ENCODE results near the gene PRC1.
A peak's percentile ranks its signal among the peaks of the same experiment; 100 is the strongest.

The PRC1 gene

GRCh38 chr15:90916461-90916860 is 77.9 kb downstream of the PRC1 start:
- peaks cover 72% of the 10 kb centered on the region for H3K36me3 ChIP-seq
- H3K9me3 ChIP-seq = no peaks in the 10 kb centered on the region
- peaks cover 70% of the 10 kb centered on the region in 2 experiments for H3K4me1 ChIP-seq (ENCODE audit: control insufficient read depth in 1 of 2, insufficient read depth in 1 of 2, low read depth in 1 of 2, low read length in 1 of 2)
- H3K27me3 ChIP-seq = no peaks in the 10 kb centered on the region
- H3K27ac ChIP-seq = peak overlapping the region; percentile 94
- no peak for TF ChIP-seq CTCF (IDR thresholded peaks at IDR 0.05)
- peak overlapping the region; percentile 57 to 72 for H3K4me3 ChIP-seq (ENCODE audit: low read depth in 1 of 2, low read length in 1 of 2)

All from neutrophil (primary cell).